ENCODE data around the gene GPR83.

GRCh38 chr11:94400457-94400838, 771 bp downstream of the GPR83 start:
- TF ChIP-seq CTCF (IDR thresholded peaks at IDR 0.05; ENCODE audit: insufficient read depth, low read depth, low read length) (no peak), EZH2 (IDR thresholded peaks at IDR 0.05; ENCODE audit: insufficient read depth, low read length) (no peak)
